Activated CD8-positive, alpha-beta memory T cell treated with anti-CD3 and anti-CD28 coated beads for 24 hours (primary cell): Measurements from ENCODE around the gene SRPK2.
"Not testable (repeated sequence)": the region's sequence is repeated elsewhere in the genome, so short reads cannot be mapped to it uniquely, and the experiment has no call there.

ENCODE experiments used
- DNase-seq: peaks from one replicate; pipeline ENCODE4 v3.0.0-alpha.2; 2020

SRPK2 gene

GRCh38 chr7:105215821-105216220 is 172.9 kb downstream of the SRPK2 start:
- no peak for DNase-seq

DNA sequence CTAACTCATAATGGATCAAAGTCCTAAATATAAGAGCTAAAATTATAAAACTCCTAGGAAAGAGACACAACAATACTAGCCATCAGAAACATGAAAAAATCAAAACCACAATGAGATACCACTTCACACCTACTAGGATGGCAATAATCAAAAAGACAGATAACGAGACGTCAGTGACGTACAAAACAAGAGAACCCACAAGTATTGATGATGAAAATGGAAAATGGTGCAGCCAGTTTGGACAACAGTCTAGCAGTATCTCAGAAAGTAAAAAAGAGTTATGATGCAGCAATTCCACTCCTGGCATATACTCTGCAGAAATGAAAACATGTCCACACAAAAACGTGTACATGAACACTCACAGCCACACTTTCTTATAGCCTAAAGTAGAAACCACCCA is 173.5 kb downstream of the SRPK2 start:
- no peak for DNase-seq

DNA sequence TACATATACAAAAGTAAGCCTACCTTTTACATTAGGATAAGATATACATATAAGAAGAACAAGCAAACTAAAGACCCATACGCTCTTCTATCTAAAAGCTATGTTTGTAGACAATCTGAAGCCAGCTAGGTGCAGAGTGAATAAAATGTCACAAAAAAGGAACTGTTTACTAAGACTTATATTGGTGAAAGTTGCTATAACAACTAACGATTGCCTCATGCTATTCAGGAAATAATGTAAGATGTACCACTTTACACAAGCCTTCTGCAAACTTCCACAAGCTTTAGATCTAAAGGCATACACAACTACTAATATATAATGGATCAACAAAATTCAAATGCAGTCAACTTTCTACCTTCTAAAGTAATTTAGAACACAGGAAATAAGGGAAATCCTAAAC is 175.1 kb downstream of the SRPK2 start:
- no peak for DNase-seq

GRCh38 chr7:105212212-105212611 is 176.5 kb downstream of the SRPK2 start:
- no peak for DNase-seq

GRCh38 chr7:105210721-105211205 is 178.0 kb downstream of the SRPK2 start:
- no peak for DNase-seq

DNA sequence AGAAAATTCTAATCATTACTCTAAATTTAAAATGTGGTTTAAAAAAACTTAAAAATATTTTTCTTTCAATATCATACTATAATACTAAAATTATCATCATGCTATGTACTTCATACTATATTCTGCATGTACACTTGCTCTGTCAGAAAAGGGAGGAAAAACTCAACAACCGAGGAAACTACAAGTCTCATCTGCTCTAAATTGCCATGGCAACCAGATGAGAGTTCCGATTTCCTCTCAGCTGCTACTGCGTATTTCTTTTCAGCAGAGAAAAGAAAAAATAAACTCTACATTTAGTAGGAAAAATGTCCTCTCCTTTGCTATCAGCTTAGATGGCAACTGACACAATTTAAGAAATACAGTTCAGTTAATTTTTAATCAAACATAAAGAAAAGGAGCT is 178.9 kb downstream of the SRPK2 start:
- DNase-seq, result no peak

DNA sequence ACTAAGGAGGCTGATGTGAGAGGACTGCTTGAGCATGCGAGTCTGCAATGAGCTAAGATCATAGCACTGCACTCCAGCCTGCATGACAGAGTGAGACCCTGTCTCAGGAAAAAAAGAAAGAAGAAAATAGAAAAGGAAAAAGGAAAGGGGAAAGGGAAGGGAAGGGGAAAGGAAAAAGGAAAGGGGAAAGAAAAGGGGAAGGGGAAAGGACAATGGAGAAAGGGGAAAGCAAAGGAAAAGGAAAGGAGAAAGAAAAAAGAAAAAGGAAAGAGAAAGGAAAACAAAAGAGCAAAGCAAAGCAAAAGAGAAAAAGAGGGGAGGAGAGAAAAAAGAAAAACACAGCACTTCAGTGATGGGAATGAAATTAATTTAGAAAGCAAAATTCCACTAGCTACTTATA is 179.3 kb downstream of the SRPK2 start:
- DNase-seq, result no peak

DNA sequence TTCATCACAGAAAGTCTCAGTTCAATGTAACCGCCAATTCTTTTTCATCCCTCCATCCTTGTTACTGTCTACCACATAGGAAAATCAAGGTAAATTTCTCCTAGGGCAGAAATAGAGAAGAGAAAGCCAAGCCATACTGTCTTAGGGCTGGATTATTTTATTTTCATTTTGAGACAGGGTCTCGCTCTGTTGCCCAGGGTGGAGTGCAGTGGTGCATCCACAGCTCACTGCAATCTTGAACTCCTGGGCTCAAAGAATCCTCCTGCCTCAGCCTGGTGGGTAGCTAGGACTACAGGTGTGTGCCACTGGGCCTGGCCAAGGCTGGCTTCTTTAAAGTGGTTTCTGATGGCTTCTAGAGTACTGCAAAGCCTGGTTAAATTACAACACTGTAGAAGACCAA is 181.7 kb downstream of the SRPK2 start:
- DNase-seq, result no peak

DNA sequence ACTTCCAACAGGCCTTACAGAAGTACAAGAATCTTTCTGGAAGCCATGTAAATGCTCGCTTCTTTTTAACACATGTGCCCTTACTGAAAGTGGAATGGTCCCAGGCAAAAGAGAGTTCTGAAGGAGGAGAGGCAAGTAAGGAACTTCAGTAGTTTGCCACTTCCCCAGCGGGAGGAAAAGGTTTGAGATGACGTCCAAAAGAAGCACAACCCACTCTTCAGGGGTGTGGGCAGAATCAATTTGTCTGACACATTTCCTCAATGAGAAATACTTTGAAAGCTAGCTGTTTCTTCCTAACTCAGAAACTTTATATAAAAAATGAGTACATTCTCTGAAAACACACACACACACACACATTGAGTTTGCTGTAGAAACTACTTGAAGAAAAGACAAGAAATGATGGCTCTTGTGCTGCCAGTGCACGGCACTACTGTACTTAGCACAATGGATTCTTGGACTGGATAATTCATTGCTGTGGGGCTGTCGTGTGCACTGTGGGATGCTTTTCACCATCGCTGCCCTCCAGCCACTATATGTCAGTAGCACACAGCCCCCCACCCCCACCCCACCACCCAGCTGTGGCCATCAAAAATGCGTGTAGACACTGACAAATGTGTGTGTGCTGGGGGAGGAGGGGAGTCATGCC is 183.0 kb downstream of the SRPK2 start:
- DNase-seq, result no peak

DNA sequence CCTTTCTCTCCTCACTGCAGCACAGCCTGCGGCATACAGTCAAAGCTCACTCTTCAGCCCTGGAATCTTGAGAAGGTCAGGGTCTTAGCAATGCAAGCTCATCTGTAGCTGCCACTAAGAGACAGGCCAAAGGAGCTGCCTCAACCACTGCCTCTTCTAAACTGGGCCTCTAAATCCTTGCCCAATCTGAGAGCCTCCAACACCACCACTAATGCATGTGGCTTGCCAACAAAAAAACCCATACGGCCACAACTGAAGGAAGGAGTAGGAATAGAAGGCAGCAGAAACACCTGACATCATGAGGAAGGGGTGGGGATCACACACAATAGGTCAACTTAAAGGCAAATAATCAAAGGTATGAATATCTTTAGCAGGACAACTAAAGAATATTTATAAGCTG is 183.8 kb downstream of the SRPK2 start:
- no peak for DNase-seq

DNA sequence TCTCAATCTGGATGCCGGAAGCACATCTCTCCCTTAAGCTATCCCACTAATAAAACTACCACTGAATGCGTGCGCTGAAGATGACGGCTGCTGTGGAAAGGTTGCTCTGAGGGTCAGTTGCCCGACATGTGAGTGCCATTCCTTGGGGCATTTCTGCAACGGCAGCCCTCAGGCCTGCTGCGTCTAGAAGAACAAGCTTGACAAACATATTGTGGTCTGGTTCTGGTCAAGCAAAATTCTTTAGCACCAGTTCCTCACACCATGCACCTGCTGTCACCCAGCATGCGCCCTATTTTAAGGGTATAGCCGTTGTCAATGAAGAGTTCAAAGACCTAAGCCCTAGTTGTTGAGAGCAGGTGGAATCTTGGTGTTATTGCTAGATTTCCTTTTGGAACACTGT is 184.2 kb downstream of the SRPK2 start:
- no peak for DNase-seq

- no peak for DNase-seq
Observed at GRCh38 chr7:105202616-105203015, 186.1 kb downstream of the SRPK2 start.

DNA sequence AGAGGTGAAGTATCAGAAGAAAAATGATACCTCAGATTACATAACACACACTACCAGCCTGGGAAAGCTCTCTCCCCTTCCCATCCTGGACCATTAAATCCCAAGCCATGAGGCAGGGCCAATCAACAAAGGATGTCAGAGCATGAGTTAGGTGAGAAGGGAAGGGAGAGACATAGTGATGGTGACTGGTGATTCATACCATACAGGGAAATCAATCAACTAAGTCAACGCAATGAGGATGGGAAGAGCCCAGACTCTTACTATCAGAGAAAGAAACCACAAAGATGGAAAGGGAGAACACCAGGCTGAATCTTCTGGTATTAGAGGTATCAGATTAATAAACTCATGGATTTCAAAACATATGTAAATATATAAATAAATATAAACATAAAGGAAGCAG is 189.3 kb downstream of the SRPK2 start:
- no peak for DNase-seq

DNA sequence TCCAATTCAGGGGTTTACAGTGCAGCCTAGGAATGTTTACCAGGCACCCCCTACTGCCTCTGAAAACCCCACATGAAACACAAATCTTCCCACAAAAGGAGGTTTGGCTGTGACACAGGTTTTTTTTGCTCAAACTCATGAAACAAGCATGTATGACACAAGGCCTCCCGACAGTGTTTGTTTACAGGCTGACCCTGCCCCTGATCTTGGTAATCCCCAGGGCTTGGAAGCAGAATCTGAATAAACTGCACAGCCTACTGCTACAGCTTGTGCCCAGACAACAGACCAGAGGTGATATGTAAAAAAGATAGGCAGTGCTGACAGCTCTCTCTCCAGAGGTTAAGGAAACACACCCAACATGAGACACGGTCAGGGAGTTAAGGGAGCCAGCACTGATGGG is 190.5 kb downstream of the SRPK2 start:
- DNase-seq, result no peak

DNA sequence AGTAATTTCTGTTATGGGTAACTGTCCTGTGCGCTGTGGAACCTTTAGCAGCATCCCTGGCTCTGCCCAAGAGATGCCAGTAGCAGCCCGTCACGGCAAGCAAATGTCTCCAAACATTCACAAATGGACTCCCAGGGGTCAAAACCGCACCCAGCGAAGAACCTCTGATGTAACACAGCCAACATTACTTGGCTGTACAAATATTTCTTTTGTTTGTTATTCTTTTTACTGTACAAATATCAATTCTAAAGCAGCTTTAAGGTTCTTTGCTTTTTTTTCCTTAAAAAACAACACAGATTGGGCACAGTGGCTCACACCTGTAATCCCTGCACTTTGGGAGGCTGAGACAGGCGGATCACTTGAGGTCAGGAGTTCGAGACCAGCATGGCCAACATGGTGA is 192.2 kb downstream of the SRPK2 start:
- no peak for DNase-seq

GRCh38 chr7:105195891-105196290 is 192.8 kb downstream of the SRPK2 start:
- no peak for DNase-seq

DNA sequence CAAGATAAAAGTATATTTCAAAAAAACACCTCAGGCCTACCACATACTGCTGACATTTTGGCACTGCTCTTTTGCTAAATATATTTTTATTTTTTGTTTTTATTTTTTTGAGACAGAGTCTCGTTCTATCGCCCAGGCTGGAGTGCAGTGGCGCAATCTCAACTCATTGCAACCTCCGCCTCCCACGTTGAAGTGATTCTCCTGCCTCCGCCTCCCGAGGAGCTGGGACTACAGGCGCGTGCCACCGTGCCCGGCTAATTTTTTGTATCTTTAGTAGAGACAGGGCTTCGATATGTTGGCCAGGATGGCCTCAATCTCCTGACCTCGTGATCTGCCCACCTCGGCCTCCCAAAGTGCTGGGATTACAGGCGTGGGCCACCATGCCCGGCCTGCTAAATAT is 193.8 kb downstream of the SRPK2 start:
- not testable (repeated sequence) for DNase-seq

DNA sequence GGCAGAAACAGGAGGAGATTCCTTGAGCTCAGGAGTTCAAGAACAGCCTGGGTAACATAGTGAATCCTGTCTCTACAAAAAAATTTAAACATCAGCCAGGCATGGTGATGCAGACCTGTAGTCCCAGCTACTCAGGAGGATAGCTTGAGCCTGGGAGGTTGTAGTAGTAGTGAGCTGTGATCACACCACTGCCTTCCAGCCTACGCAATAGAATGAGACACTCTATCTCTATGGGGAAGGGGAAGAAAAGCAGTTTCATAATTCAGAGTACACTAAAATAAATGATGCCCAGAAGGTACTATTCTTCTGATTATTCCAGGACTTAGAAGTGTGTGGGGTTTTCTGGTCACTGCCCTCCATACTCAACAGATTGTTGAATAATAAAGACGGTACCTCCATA is 197.4 kb downstream of the SRPK2 start:
- DNase-seq, result no peak

DNA sequence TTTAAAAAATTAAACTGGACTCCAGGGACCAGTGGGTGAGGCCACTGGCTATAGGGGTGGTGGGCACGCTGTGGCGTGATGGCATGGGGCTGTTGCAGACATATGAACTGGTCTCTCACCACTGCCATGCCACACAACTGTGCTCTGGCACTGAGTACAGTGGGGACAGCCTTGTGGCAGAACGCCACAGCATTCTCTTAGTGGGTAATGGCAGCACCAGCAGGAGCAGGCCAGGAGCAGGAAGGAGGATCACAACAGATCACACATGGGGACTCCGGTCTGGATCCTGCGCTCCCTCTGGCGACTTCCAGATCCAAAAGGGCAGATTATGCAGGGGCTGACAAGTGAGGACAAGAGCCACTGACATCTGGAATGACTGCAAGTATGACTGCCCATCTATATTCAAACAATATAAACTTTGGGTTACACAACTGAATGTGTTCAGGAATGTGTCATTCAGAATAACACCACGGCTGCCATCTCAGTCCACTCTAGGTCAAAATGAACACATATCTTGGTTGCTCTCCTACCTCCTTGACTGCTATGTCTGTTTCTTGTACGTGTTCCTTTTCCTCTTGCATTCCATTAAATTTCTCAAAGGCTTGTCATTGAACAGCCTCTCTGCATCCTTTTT is 198.7 kb downstream of the SRPK2 start:
- DNase-seq, result no peak

DNA sequence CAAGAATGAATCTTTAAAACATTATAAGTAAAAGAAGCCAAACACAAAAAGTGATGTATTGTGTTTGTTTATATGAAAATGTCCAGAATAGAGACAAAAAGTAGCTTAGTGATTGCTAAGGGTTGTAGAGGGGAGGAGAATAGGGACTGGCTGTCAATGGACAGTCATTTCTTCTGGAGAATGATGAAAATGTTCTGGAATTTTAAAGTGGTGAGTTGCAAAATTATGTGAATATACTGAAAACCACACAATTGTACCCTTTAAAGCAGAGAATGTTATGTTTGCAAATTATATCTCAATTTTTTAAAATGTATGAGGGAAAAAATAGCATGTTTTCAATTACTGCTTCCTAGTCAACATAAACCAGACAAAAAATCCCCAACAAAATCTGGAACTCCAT is 200.5 kb downstream of the SRPK2 start:
- no peak for DNase-seq

GRCh38 chr7:105187302-105188169 is 201.2 kb downstream of the SRPK2 start:
- no peak for DNase-seq

DNA sequence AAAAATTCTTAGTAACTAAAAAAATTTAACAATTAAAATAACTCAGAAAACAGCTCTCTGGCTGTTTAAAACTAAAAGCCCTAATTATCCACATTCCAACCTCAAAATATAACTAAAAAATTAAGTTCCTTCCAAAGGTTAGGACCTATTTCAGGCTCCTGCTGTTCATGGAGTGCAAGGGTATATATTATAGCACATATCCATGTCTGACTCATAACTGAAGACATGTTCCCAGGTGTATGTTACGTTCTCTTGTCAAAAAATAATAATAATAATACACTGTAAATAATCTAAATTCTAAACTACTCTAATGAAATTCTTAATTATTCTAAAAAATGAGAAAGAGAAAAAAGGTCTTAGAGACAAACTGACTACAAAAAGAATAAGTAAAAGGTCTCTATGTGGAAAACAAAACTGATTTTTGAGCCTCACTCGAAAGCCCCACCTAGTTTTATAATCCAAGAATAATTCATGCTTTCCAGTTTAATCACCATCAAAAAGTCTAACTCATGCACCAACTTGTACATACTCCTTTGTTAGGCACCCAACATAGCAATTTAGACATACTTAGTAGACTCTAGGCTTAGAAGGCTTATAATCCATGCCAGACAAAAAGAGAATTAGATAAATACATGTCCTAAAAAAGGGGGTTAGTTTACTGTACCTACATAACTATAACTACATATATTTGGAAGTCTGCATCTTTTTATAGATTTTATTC is 203.3 kb downstream of the SRPK2 start:
- no peak for DNase-seq

GRCh38 chr7:105180002-105180401 is 208.7 kb downstream of the SRPK2 start:
- DNase-seq, result no peak
